DND-41 (cell line): ENCODE data around the gene KLK12.

Experiments used
- CTCF ChIP-seq: IDR thresholded peaks from 2 replicates; pipeline ENCODE4 v1.5.1; 2012; ENCODE audit warnings: borderline replicate concordance, low read length, moderate library complexity, mild to moderate bottlenecking; ENCODE audit not compliant: poor library complexity, severe bottlenecking; ENCODE audit errors: extremely low read depth
- EZH2 ChIP-seq: IDR thresholded peaks from 3 replicates; pipeline ENCODE4 v1.6.1; 2012; ENCODE audit warnings: borderline replicate concordance, low read depth, mild to moderate bottlenecking, moderate library complexity, low read length, inconsistent platforms; ENCODE audit not compliant: severe bottlenecking

- TF ChIP-seq CTCF = no peak
- TF ChIP-seq EZH2 = no peak
Measured at GRCh38 chr19:51078731-51079130, 43.9 kb upstream of the KLK12 start.
